ENCODE results near the gene KNDC1.

The KNDC1 gene

GRCh38 chr10:133237588-133238465 lies 77.8 kb downstream of the KNDC1 start, which contains the start of gene VENTX:
VENTX (plus strand) TSS chr10:133237855; CDS start chr10:133237915, 60 bp downstream.
- peaks cover 21% of the 10 kb centered on the region for H3K4me1 Mint-ChIP-seq
- no peak within 1 kb of the TSS for H3K4me3 Mint-ChIP-seq
- H3K27me3 Mint-ChIP-seq: peaks cover 55% of the 10 kb centered on the region
- ATAC-seq (no peak), DNase-seq (no peak)
- no peak within 1 kb of the TSS for H3K27ac Mint-ChIP-seq
- no peaks in the 10 kb centered on the region for H3K9me3 Mint-ChIP-seq
- no peaks in the 10 kb centered on the region for H3K36me3 Mint-ChIP-seq (ENCODE audit: low read depth)

GRCh38 chr10:133238466-133238804 lies 78.4 kb downstream of the KNDC1 start:
- no peak overlapping the region for H3K27ac Mint-ChIP-seq
- no peaks in the 10 kb centered on the region for H3K36me3 Mint-ChIP-seq (ENCODE audit: low read depth)
- H3K4me3 Mint-ChIP-seq: no peak overlapping the region
- no peak for ATAC-seq
- no peak for DNase-seq
- peaks cover 55% of the 10 kb centered on the region for H3K27me3 Mint-ChIP-seq
- H3K9me3 Mint-ChIP-seq: no peaks in the 10 kb centered on the region
- H3K4me1 Mint-ChIP-seq: peaks cover 21% of the 10 kb centered on the region

GRCh38 chr10:133239990-133240389 lies 80.0 kb downstream of the KNDC1 start:
- Mint-ChIP-seq H3K4me1 (peaks cover 21% of the 10 kb centered on the region), H3K27me3 (peaks cover 42% of the 10 kb centered on the region), H3K27ac (no peak overlapping the region), H3K9me3 (no peaks in the 10 kb centered on the region), H3K4me3 (no peak overlapping the region), H3K36me3 (ENCODE audit: low read depth) (no peaks in the 10 kb centered on the region)
- no peak for DNase-seq
- no peak for ATAC-seq

GRCh38 chr10:133241501-133242205 lies 81.6 kb downstream of the KNDC1 start:
- Mint-ChIP-seq H3K27ac (no peak overlapping the region), H3K36me3 (ENCODE audit: low read depth) (no peaks in the 10 kb centered on the region), H3K27me3 (peaks cover 41% of the 10 kb centered on the region), H3K9me3 (no peaks in the 10 kb centered on the region), H3K4me3 (peak overlapping the region; percentile 68), H3K4me1 (peaks cover 18% of the 10 kb centered on the region)
- DNase-seq (no peak), ATAC-seq (no peak)

- Mint-ChIP-seq H3K4me1 (peaks cover 18% of the 10 kb centered on the region), H3K4me3 (no peak overlapping the region), H3K36me3 (ENCODE audit: low read depth) (no peaks in the 10 kb centered on the region), H3K27me3 (peaks cover 41% of the 10 kb centered on the region), H3K9me3 (no peaks in the 10 kb centered on the region), H3K27ac (no peak overlapping the region)
- DNase-seq: no peak
- no peak for ATAC-seq
These were observed 82.8 kb downstream of the KNDC1 start for GRCh38 chr10:133242611-133243356.

GRCh38 chr10:133243593-133243992 lies 83.6 kb downstream of the KNDC1 start:
- no peaks in the 10 kb centered on the region for H3K36me3 Mint-ChIP-seq (ENCODE audit: low read depth)
- no peak for ATAC-seq
- peaks cover 36% of the 10 kb centered on the region for H3K27me3 Mint-ChIP-seq
- H3K4me1 Mint-ChIP-seq: peaks cover 17% of the 10 kb centered on the region
- no peak overlapping the region for H3K27ac Mint-ChIP-seq
- H3K9me3 Mint-ChIP-seq: no peaks in the 10 kb centered on the region
- no peak overlapping the region for H3K4me3 Mint-ChIP-seq
- no peak for DNase-seq

- peaks cover 28% of the 10 kb centered on the region for H3K27me3 Mint-ChIP-seq
- DNase-seq: no peak
- no peak for ATAC-seq
- no peak overlapping the region for H3K4me3 Mint-ChIP-seq
- no peaks in the 10 kb centered on the region for H3K36me3 Mint-ChIP-seq (ENCODE audit: low read depth)
- no peak overlapping the region for H3K27ac Mint-ChIP-seq
- H3K4me1 Mint-ChIP-seq: peaks cover 15% of the 10 kb centered on the region
- H3K9me3 Mint-ChIP-seq: no peaks in the 10 kb centered on the region
These were observed 85.6 kb downstream of the KNDC1 start for GRCh38 chr10:133245439-133246235.

GRCh38 chr10:133246236-133246626 lies 86.2 kb downstream of the KNDC1 start:
- Mint-ChIP-seq H3K36me3 (ENCODE audit: low read depth) (no peaks in the 10 kb centered on the region), H3K4me3 (no peak overlapping the region), H3K4me1 (peaks cover 9% of the 10 kb centered on the region), H3K27me3 (peaks cover 23% of the 10 kb centered on the region), H3K27ac (no peak overlapping the region), H3K9me3 (no peaks in the 10 kb centered on the region)
- ATAC-seq: no peak
- no peak for DNase-seq

GRCh38 chr10:133247681-133248333 lies 87.8 kb downstream of the KNDC1 start:
- H3K9me3 Mint-ChIP-seq: no peaks in the 10 kb centered on the region
- H3K4me3 Mint-ChIP-seq: no peak overlapping the region
- DNase-seq (no peak), ATAC-seq (no peak)
- H3K27me3 Mint-ChIP-seq: peaks cover 13% of the 10 kb centered on the region
- no peaks in the 10 kb centered on the region for H3K36me3 Mint-ChIP-seq (ENCODE audit: low read depth)
- H3K4me1 Mint-ChIP-seq: no peaks in the 10 kb centered on the region
- no peak overlapping the region for H3K27ac Mint-ChIP-seq

- no peak for ATAC-seq
- DNase-seq: no peak
- Mint-ChIP-seq H3K4me3 (no peak overlapping the region), H3K9me3 (no peaks in the 10 kb centered on the region), H3K27ac (no peak overlapping the region), H3K4me1 (no peaks in the 10 kb centered on the region), H3K27me3 (peaks cover 8% of the 10 kb centered on the region), H3K36me3 (ENCODE audit: low read depth) (no peaks in the 10 kb centered on the region)
These were observed 88.3 kb downstream of the KNDC1 start for GRCh38 chr10:133248334-133248715.

GRCh38 chr10:133249094-133249780 lies 89.2 kb downstream of the KNDC1 start:
- Mint-ChIP-seq H3K4me1 (no peaks in the 10 kb centered on the region), H3K4me3 (no peak overlapping the region)
- ATAC-seq: no peak

GRCh38 chr10:133249975-133250754 lies 90.1 kb downstream of the KNDC1 start:
- Mint-ChIP-seq H3K27me3 (peaks cover 10% of the 10 kb centered on the region), H3K36me3 (ENCODE audit: low read depth) (no peaks in the 10 kb centered on the region), H3K9me3 (no peaks in the 10 kb centered on the region), H3K27ac (no peak overlapping the region), H3K4me3 (no peak overlapping the region), H3K4me1 (no peaks in the 10 kb centered on the region)
- no peak for DNase-seq
- ATAC-seq: no peak

More at GRCh38 chr10:133249094-133249780, 89.2 kb downstream of the KNDC1 start:
- Mint-ChIP-seq H3K9me3 (no peaks in the 10 kb centered on the region), H3K27ac (no peak overlapping the region), H3K27me3 (peaks cover 8% of the 10 kb centered on the region), H3K36me3 (ENCODE audit: low read depth) (no peaks in the 10 kb centered on the region)
- no peak for DNase-seq

Measured in activated naive CD8-positive, alpha-beta T cell treated with anti-CD3 and anti-CD28 coated beads, Interleukin-2, amount 50 U/mL, for 24 hours (primary cell).